GM23338 (cell line): ENCODE results near the gene TENT5C. TPM values are rescaled to one million over a fixed set of nuclear protein-coding genes. Genes with fewer than 3 reads are reported as not detected.
A peak's percentile ranks its signal among the peaks of the same experiment; 100 is the strongest.

ENCODE experiments used
- ATAC-seq: fragments of 200-7000 bp; cut with Tn5 transposase; 3 replicates; pipeline ENCODE4 v1.9.1; 2020
- DNase-seq: peaks from one replicate; pipeline ENCODE4 v3.0.0-alpha.2; 2015; ENCODE audit warnings: low spot score
- H2AFZ ChIP-seq: fragments of 200-600 bp; sonication (generic); 2 replicates; pipeline ENCODE4 v1.8.0; 2016; ENCODE audit warnings: antibody characterized with exemption, mild to moderate bottlenecking, moderate library complexity
- H3F3A ChIP-seq: fragments of 200-600 bp; sonication (generic); replicated peaks from 2 replicates; pipeline ENCODE4 v1.8.0; 2017; ENCODE audit warnings: antibody characterized with exemption, mixed run types, low read depth
- H3K27ac ChIP-seq: fragments of 200-600 bp; sonication (generic); 2 replicates; pipeline ENCODE4 v1.6.1; 2016; ENCODE audit warnings: low read depth
- H3K27me3 ChIP-seq: fragments of 200-600 bp; sonication (generic); 2 replicates; pipeline ENCODE4 v1.8.0; 2016; ENCODE audit warnings: mild to moderate bottlenecking, mixed run types, moderate library complexity; ENCODE audit not compliant: insufficient read depth
- H3K36me3 ChIP-seq: fragments of 200-600 bp; sonication (generic); 2 replicates; pipeline ENCODE4 v1.8.0; 2016; ENCODE audit warnings: mild to moderate bottlenecking; ENCODE audit not compliant: insufficient read depth
- H3K4me1 ChIP-seq: fragments of 200-600 bp; sonication (generic); 2 replicates; pipeline ENCODE4 v1.8.0; 2016; ENCODE audit warnings: mild to moderate bottlenecking, moderate library complexity; ENCODE audit not compliant: insufficient read depth
- H3K4me2 ChIP-seq: fragments of 200-600 bp; sonication (generic); 2 replicates; pipeline ENCODE4 v1.7.1; 2017; ENCODE audit warnings: mixed run types
- H3K4me3 ChIP-seq: fragments of 200-600 bp; sonication (generic); 2 replicates; pipeline ENCODE4 v1.6.1; 2016; ENCODE audit warnings: mixed run types
- H3K79me2 ChIP-seq: fragments of 200-600 bp; sonication (generic); replicated peaks from 2 replicates; pipeline ENCODE4 v1.8.0; 2017; ENCODE audit warnings: mild to moderate bottlenecking; ENCODE audit not compliant: insufficient read depth
- H3K9me2 ChIP-seq: fragments of 200-600 bp; sonication (generic); 2 replicates; pipeline ENCODE4 v1.8.0; 2017; ENCODE audit not compliant: insufficient read depth
- H4K20me1 ChIP-seq: fragments of 200-600 bp; sonication (generic); replicated peaks from 2 replicates; pipeline ENCODE4 v1.8.0; 2017; ENCODE audit warnings: mild to moderate bottlenecking; ENCODE audit not compliant: insufficient read depth
- H3K27ac Mint-ChIP-seq: 2 replicates; pipeline ENCODE4 v1.8.0; 2020; ENCODE audit warnings: inconsistent platforms, mild to moderate bottlenecking, moderate library complexity, mixed read lengths
- H3K27me3 Mint-ChIP-seq: 3 replicates; pipeline ENCODE4 v1.8.0; 2022; ENCODE audit warnings: low read depth, mild to moderate bottlenecking, moderate library complexity, mixed read lengths, inconsistent platforms; ENCODE audit not compliant: insufficient read depth, poor library complexity
- H3K36me3 Mint-ChIP-seq: 3 replicates; pipeline ENCODE4 v1.8.0; 2021; ENCODE audit warnings: low read depth, mild to moderate bottlenecking, inconsistent platforms, moderate library complexity, mixed read lengths
- H3K4me1 Mint-ChIP-seq: 3 replicates; pipeline ENCODE4 v1.8.0; 2020; ENCODE audit warnings: mild to moderate bottlenecking, inconsistent platforms, mixed read lengths
- H3K4me3 Mint-ChIP-seq: 3 replicates; pipeline ENCODE4 v1.8.0; 2021; ENCODE audit warnings: moderate library complexity, mild to moderate bottlenecking, inconsistent platforms, mixed read lengths
- H3K9me3 Mint-ChIP-seq: 3 replicates; pipeline ENCODE4 v1.8.0; 2020; ENCODE audit warnings: moderate library complexity, mild to moderate bottlenecking, inconsistent platforms, mixed read lengths
- CREB1 ChIP-seq: fragments of 250-450 bp; sonication (Bioruptor Pico); IDR thresholded peaks from 2 replicates; pipeline ENCODE4 v1.5.0; 2020; ENCODE audit warnings: low read depth, mild to moderate bottlenecking, moderate library complexity
- EZH2 ChIP-seq: fragments of 200-600 bp; sonication (generic); IDR thresholded peaks from one replicate; pipeline ENCODE4 v1.8.0; 2017; ENCODE audit warnings: antibody characterized with exemption, mild to moderate bottlenecking, low read depth; ENCODE audit not compliant: unreplicated experiment
- EZH2phosphoT487 ChIP-seq: fragments of 200-600 bp; sonication (generic); IDR thresholded peaks from one replicate; pipeline ENCODE4 v1.8.1; 2018; ENCODE audit warnings: antibody characterized with exemption; ENCODE audit not compliant: unreplicated experiment
- JUNB ChIP-seq: IDR thresholded peaks from one replicate; pipeline ENCODE4 v1.6.1; 2016; ENCODE audit warnings: antibody characterized with exemption; ENCODE audit not compliant: unreplicated experiment
- NANOG ChIP-seq: IDR thresholded peaks from 2 replicates; pipeline ENCODE4 v1.6.1; 2016; ENCODE audit warnings: antibody characterized with exemption, borderline replicate concordance
- POLR2AphosphoS5 ChIP-seq: IDR thresholded peaks from 2 replicates; pipeline ENCODE4 v1.6.1; 2016; ENCODE audit warnings: antibody characterized with exemption, low read depth
- STAT1 ChIP-seq: IDR thresholded peaks from one replicate; pipeline ENCODE4 v1.6.1; 2016; ENCODE audit warnings: antibody characterized with exemption; ENCODE audit not compliant: unreplicated experiment
- ZNF114 ChIP-seq: fragments of 250-450 bp; sonication (Bioruptor Pico); IDR thresholded peaks from 2 replicates; pipeline ENCODE4 v1.5.0; 2020; ENCODE audit warnings: mild to moderate bottlenecking, moderate library complexity
- ZNF331 ChIP-seq: fragments of 250-450 bp; sonication (Bioruptor Pico); IDR thresholded peaks from 2 replicates; pipeline ENCODE4 v1.5.0; 2020; ENCODE audit warnings: low read depth, mild to moderate bottlenecking, moderate library complexity
- polyA plus RNA-seq: library from polyadenylated mRNA; unstranded; fragments of >200 nt; fragmentation: Nextera tagmentation; extraction: Ambion mirVana; gene quantifications from 2 replicates; pipeline ENCODE4 v1.2.1, GENCODE V29; 2016
- total RNA-seq: library from RNA; depleted of rRNA; stranded (reverse); fragments of >200 nt; shearing (Covaris generic); gene quantifications from 2 replicates; pipeline ENCODE4 v1.2.3, GENCODE V29; 2014
- TF ChIP-seq, protein P1 (sequence below): IDR thresholded peaks from one replicate; pipeline ENCODE4 v1.6.1; 2018; ENCODE audit warnings: antibody characterized with exemption; ENCODE audit not compliant: unreplicated experiment
- TF ChIP-seq, protein P2 (sequence below): IDR thresholded peaks from 2 replicates; pipeline ENCODE4 v1.6.1; 2016; ENCODE audit warnings: antibody characterized with exemption
- TF ChIP-seq, protein P3 (sequence below): fragments of 250-450 bp; sonication (Bioruptor Pico); IDR thresholded peaks from 2 replicates; pipeline ENCODE4 v1.5.0; 2020; ENCODE audit warnings: mild to moderate bottlenecking, moderate library complexity
- TF ChIP-seq, protein P4 (sequence below), 2 experiments: fragments of 200-600 bp in 1 of 2; sonication (generic) in 1 of 2; conservative IDR thresholded peaks; 2 replicates each; pipeline versions ENCODE4 v1.5.1 to v1.6.1; 2016 to 2017; ENCODE audit warnings: antibody characterized with exemption in 2 of 2, low read depth in 2 of 2, mild to moderate bottlenecking in 2 of 2, moderate library complexity in 1 of 2

The TENT5C gene
- total and polyA plus RNA-seq, 2 experiments from 2014 or later = 0.23 to 0.80 TPM

DNA sequence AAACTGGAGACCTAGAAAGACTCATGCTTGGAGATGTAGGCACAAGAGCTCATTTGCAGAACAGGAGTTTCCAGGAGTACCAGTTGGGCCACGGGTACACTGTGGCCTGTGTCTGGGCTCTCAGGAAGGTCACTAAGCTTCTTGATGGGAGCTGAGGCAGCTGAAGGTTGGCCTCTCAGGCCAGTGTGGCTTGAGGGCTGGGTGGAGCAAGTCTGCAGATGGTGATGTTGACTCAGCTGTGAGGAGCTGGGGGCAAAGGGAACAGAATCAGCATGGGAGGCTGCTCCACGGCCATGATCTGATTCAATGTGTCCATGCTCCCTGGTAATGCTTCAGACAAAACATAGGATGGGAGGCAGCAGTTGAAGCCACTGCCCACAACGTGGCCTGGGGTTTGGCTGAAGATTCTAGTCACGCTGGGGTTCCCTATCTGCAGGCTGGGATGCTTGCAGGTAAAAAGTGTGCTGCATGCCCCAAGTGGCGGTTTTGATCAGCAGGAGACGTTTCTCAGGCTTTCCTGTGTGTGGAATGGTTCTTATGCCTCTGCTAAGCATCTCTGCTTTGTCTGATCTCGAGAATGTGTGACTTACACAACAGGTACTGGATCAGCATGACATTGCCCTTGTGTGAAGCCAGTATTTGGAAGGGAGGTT lies 15.4 kb upstream of the TENT5C start:
- H3K9me2 ChIP-seq = no peaks in the 10 kb centered on the region
- no peaks in the 10 kb centered on the region for H3F3A ChIP-seq
- H3K4me1 ChIP-seq = no peaks in the 10 kb centered on the region
- H3K36me3 Mint-ChIP-seq = no peaks in the 10 kb centered on the region
- H3K4me2 ChIP-seq = no peak overlapping the region
- H3K9me3 Mint-ChIP-seq = no peaks in the 10 kb centered on the region
- no peaks in the 10 kb centered on the region for H3K36me3 ChIP-seq
- no peak overlapping the region for H3K4me3 Mint-ChIP-seq
- no peaks in the 10 kb centered on the region for H4K20me1 ChIP-seq
- DNase-seq (peak; percentile 44), ATAC-seq (peak; percentile 87)
- TF ChIP-seq CREB1 (CRISPR knock-in tag) (no peak), ZNF331 (CRISPR knock-in tag) (no peak), EZH2 (no peak), ZNF114 (CRISPR knock-in tag) (no peak), NANOG (no peak), POLR2AphosphoS5 (no peak), STAT1 (no peak), EZH2phosphoT487 (no peak), JUNB (no peak)
- TF ChIP-seq, protein P1, sequence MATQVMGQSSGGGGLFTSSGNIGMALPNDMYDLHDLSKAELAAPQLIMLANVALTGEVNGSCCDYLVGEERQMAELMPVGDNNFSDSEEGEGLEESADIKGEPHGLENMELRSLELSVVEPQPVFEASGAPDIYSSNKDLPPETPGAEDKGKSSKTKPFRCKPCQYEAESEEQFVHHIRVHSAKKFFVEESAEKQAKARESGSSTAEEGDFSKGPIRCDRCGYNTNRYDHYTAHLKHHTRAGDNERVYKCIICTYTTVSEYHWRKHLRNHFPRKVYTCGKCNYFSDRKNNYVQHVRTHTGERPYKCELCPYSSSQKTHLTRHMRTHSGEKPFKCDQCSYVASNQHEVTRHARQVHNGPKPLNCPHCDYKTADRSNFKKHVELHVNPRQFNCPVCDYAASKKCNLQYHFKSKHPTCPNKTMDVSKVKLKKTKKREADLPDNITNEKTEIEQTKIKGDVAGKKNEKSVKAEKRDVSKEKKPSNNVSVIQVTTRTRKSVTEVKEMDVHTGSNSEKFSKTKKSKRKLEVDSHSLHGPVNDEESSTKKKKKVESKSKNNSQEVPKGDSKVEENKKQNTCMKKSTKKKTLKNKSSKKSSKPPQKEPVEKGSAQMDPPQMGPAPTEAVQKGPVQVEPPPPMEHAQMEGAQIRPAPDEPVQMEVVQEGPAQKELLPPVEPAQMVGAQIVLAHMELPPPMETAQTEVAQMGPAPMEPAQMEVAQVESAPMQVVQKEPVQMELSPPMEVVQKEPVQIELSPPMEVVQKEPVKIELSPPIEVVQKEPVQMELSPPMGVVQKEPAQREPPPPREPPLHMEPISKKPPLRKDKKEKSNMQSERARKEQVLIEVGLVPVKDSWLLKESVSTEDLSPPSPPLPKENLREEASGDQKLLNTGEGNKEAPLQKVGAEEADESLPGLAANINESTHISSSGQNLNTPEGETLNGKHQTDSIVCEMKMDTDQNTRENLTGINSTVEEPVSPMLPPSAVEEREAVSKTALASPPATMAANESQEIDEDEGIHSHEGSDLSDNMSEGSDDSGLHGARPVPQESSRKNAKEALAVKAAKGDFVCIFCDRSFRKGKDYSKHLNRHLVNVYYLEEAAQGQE = no peak
- TF ChIP-seq, protein P2, sequence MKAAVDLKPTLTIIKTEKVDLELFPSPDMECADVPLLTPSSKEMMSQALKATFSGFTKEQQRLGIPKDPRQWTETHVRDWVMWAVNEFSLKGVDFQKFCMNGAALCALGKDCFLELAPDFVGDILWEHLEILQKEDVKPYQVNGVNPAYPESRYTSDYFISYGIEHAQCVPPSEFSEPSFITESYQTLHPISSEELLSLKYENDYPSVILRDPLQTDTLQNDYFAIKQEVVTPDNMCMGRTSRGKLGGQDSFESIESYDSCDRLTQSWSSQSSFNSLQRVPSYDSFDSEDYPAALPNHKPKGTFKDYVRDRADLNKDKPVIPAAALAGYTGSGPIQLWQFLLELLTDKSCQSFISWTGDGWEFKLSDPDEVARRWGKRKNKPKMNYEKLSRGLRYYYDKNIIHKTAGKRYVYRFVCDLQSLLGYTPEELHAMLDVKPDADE = no peak
- TF ChIP-seq, protein P3, sequence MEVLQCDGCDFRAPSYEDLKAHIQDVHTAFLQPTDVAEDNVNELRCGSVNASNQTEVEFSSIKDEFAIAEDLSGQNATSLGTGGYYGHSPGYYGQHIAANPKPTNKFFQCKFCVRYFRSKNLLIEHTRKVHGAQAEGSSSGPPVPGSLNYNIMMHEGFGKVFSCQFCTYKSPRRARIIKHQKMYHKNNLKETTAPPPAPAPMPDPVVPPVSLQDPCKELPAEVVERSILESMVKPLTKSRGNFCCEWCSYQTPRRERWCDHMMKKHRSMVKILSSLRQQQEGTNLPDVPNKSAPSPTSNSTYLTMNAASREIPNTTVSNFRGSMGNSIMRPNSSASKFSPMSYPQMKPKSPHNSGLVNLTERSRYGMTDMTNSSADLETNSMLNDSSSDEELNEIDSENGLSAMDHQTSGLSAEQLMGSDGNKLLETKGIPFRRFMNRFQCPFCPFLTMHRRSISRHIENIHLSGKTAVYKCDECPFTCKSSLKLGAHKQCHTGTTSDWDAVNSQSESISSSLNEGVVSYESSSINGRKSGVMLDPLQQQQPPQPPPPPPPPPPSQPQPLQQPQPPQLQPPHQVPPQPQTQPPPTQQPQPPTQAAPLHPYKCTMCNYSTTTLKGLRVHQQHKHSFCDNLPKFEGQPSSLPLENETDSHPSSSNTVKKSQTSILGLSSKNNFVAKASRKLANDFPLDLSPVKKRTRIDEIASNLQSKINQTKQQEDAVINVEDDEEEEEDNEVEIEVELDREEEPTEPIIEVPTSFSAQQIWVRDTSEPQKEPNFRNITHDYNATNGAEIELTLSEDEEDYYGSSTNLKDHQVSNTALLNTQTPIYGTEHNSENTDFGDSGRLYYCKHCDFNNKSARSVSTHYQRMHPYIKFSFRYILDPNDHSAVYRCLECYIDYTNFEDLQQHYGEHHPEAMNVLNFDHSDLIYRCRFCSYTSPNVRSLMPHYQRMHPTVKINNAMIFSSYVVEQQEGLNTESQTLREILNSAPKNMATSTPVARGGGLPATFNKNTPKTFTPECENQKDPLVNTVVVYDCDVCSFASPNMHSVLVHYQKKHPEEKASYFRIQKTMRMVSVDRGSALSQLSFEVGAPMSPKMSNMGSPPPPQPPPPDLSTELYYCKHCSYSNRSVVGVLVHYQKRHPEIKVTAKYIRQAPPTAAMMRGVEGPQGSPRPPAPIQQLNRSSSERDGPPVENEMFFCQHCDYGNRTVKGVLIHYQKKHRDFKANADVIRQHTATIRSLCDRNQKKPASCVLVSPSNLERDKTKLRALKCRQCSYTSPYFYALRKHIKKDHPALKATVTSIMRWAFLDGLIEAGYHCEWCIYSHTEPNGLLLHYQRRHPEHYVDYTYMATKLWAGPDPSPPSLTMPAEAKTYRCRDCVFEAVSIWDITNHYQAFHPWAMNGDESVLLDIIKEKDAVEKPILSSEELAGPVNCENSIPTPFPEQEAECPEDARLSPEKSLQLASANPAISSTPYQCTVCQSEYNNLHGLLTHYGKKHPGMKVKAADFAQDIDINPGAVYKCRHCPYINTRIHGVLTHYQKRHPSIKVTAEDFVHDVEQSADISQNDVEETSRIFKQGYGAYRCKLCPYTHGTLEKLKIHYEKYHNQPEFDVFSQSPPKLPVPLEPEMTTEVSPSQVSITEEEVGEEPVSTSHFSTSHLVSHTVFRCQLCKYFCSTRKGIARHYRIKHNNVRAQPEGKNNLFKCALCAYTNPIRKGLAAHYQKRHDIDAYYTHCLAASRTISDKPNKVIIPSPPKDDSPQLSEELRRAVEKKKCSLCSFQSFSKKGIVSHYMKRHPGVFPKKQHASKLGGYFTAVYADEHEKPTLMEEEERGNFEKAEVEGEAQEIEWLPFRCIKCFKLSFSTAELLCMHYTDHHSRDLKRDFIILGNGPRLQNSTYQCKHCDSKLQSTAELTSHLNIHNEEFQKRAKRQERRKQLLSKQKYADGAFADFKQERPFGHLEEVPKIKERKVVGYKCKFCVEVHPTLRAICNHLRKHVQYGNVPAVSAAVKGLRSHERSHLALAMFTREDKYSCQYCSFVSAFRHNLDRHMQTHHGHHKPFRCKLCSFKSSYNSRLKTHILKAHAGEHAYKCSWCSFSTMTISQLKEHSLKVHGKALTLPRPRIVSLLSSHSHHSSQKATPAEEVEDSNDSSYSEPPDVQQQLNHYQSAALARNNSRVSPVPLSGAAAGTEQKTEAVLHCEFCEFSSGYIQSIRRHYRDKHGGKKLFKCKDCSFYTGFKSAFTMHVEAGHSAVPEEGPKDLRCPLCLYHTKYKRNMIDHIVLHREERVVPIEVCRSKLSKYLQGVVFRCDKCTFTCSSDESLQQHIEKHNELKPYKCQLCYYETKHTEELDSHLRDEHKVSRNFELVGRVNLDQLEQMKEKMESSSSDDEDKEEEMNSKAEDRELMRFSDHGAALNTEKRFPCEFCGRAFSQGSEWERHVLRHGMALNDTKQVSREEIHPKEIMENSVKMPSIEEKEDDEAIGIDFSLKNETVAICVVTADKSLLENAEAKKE (CRISPR knock-in tag) = no peak; the same call in 1 of the 2 replicates
- TF ChIP-seq, protein P4, sequence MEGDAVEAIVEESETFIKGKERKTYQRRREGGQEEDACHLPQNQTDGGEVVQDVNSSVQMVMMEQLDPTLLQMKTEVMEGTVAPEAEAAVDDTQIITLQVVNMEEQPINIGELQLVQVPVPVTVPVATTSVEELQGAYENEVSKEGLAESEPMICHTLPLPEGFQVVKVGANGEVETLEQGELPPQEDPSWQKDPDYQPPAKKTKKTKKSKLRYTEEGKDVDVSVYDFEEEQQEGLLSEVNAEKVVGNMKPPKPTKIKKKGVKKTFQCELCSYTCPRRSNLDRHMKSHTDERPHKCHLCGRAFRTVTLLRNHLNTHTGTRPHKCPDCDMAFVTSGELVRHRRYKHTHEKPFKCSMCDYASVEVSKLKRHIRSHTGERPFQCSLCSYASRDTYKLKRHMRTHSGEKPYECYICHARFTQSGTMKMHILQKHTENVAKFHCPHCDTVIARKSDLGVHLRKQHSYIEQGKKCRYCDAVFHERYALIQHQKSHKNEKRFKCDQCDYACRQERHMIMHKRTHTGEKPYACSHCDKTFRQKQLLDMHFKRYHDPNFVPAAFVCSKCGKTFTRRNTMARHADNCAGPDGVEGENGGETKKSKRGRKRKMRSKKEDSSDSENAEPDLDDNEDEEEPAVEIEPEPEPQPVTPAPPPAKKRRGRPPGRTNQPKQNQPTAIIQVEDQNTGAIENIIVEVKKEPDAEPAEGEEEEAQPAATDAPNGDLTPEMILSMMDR (conservative IDR thresholded peaks at IDR 0.05; ENCODE audit: low read depth in 2 of 2) = no peak
- H3K4me3 ChIP-seq = no peak overlapping the region
- H3K27me3 Mint-ChIP-seq = peaks cover 3% of the 10 kb centered on the region
- no peaks in the 10 kb centered on the region for H3K27me3 ChIP-seq
- H3K27ac ChIP-seq = no peak overlapping the region
- H2AFZ ChIP-seq = peak overlapping the region; percentile 18; the same call in 1 of the 2 replicates
- H3K27ac Mint-ChIP-seq = no peak overlapping the region
- peaks cover 4% of the 10 kb centered on the region; the same call in 2 of the 3 replicates for H3K4me1 Mint-ChIP-seq
- no peaks in the 10 kb centered on the region for H3K79me2 ChIP-seq
